Ovary (tissue), 3 donors: Measurements from ENCODE around the gene PTPRA.

Experiments used
- EP300 ChIP-seq: sonication (generic); formaldehyde crosslinking; IDR thresholded peaks from one replicate; pipeline ENCODE4 v1.6.1; 2017; ENCODE audit warnings: antibody characterized with exemption
- TF ChIP-seq, protein P1 (sequence below), 3 donors: fragments of 450-650 bp in 2 of 3; fragments of 200-600 bp in 1 of 3; IDR thresholded peaks; one replicate each; pipeline versions ENCODE4 v1.5.1 to v1.8.0; 2016 to 2022; ENCODE audit warnings: antibody characterized with exemption in 3 of 3, mild to moderate bottlenecking in 1 of 3
- donor health status: DM: no; HTN: no; CAD: no.

DNA sequence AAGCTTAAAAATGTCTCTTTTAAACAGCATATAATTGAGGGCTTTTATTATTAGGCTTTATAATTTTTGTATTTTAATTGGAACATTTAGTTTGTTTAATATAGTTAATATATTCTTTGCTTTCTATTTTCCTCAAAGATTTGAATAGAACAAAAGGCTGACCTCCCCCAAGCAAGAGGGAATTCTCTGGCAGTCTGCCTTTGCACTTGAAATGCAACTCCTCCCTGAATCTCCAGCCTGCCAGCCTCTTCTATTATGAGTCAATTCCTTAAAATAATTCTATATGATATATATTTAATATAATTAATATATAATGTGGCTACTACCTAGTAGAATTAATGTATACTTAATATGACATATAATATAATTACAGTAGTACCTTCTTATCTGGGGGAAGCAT, 69.2 kb downstream of the PTPRA start:
- TF ChIP-seq, protein P1, sequence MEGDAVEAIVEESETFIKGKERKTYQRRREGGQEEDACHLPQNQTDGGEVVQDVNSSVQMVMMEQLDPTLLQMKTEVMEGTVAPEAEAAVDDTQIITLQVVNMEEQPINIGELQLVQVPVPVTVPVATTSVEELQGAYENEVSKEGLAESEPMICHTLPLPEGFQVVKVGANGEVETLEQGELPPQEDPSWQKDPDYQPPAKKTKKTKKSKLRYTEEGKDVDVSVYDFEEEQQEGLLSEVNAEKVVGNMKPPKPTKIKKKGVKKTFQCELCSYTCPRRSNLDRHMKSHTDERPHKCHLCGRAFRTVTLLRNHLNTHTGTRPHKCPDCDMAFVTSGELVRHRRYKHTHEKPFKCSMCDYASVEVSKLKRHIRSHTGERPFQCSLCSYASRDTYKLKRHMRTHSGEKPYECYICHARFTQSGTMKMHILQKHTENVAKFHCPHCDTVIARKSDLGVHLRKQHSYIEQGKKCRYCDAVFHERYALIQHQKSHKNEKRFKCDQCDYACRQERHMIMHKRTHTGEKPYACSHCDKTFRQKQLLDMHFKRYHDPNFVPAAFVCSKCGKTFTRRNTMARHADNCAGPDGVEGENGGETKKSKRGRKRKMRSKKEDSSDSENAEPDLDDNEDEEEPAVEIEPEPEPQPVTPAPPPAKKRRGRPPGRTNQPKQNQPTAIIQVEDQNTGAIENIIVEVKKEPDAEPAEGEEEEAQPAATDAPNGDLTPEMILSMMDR (IDR thresholded peaks at IDR 0.05) = no peak
- no peak for TF ChIP-seq EP300
